Measurements from ENCODE around the gene CCNJL.

Gene CCNJL

GRCh38 chr5:160272264-160272663, 40.1 kb downstream of the CCNJL start:
- no peak overlapping the region for H3K27ac ChIP-seq
- CTCF ChIA-PET, result interaction anchor here (0.5 kb wide), 1 partner anchor 18 kb away, joined by 3 read pairs; no protein-coding TSS in a partner anchor

GRCh38 chr5:160271836-160272235, 40.5 kb downstream of the CCNJL start:
- no peak for DNase-seq (ENCODE audit: low spot score)
- ChIA-PET POLR2A (ENCODE audit: low non-redundant PET) (no interaction called here), CTCF (interaction anchor here (0.5 to 0.6 kb wide), 2 partner anchors 19 to 250 kb away, joined by 3 to 4 read pairs; no protein-coding TSS in a partner anchor)
- no peak for TF ChIP-seq CTCF (conservative IDR thresholded peaks at IDR 0.05; ENCODE audit: low read depth)
- H3K27ac ChIP-seq, result no peak overlapping the region

More at GRCh38 chr5:160272264-160272663, 40.1 kb downstream of the CCNJL start:
- POLR2A ChIA-PET (ENCODE audit: low non-redundant PET), result no interaction called here
- DNase-seq (ENCODE audit: low spot score), result no peak
- TF ChIP-seq CTCF (conservative IDR thresholded peaks at IDR 0.05; ENCODE audit: low read depth), result no peak

GRCh38 chr5:160271396-160271795, 41.0 kb downstream of the CCNJL start:
- no peak for DNase-seq (ENCODE audit: low spot score)
- peak overlapping the region; percentile 38 for H3K27ac ChIP-seq
- ChIA-PET POLR2A (ENCODE audit: low non-redundant PET) (no interaction called here), CTCF (interaction anchor here (0.5 to 0.6 kb wide), 2 partner anchors 19 to 249 kb away, joined by 3 to 4 read pairs; no protein-coding TSS in a partner anchor)
- TF ChIP-seq CTCF (conservative IDR thresholded peaks at IDR 0.05; ENCODE audit: low read depth), result no peak

GRCh38 chr5:160270704-160271103, 41.7 kb downstream of the CCNJL start:
- TF ChIP-seq CTCF (conservative IDR thresholded peaks at IDR 0.05; ENCODE audit: low read depth), result no peak
- ChIA-PET CTCF (no interaction called here), POLR2A (ENCODE audit: low non-redundant PET) (interaction anchor here (0.7 kb wide), 1 partner anchor 107 kb away, joined by 3 read pairs; no protein-coding TSS in a partner anchor)
- peak overlapping the region; percentile 38; the same call in 1 of the 2 replicates for H3K27ac ChIP-seq
- no peak for DNase-seq (ENCODE audit: low spot score)

- DNase-seq (ENCODE audit: low spot score), result peak; percentile 53
- TF ChIP-seq CTCF (conservative IDR thresholded peaks at IDR 0.05; ENCODE audit: low read depth), result no peak
- CTCF ChIA-PET, result interaction anchor here (0.9 to 1.0 kb wide), 2 partner anchors 26 to 28 kb away, joined by 4 to 5 read pairs; no protein-coding TSS in a partner anchor
- POLR2A ChIA-PET (ENCODE audit: low non-redundant PET), result no interaction called here
- peak overlapping the region; percentile 7; the same call in 1 of the 2 replicates for H3K27ac ChIP-seq
Observed at GRCh38 chr5:160269017-160269416, 43.3 kb downstream of the CCNJL start.

GRCh38 chr5:160268121-160268520, 44.2 kb downstream of the CCNJL start:
- ChIA-PET POLR2A (ENCODE audit: low non-redundant PET) (no interaction called here), CTCF (interaction anchor here (0.6 to 0.7 kb wide), 2 partner anchors 92 to 185 kb away, joined by 3 to 4 read pairs; no protein-coding TSS in a partner anchor)
- TF ChIP-seq CTCF (conservative IDR thresholded peaks at IDR 0.05; ENCODE audit: low read depth), result no peak
- no peak overlapping the region for H3K27ac ChIP-seq
- no peak for DNase-seq (ENCODE audit: low spot score)
